Mononuclear cell (primary cell): ENCODE results near the gene PNO1. TPM values are rescaled to one million over a fixed set of nuclear protein-coding genes. Genes with fewer than 3 reads are reported as not detected.
"Not testable (repeated sequence)": the region's sequence is repeated elsewhere in the genome, so short reads cannot be mapped to it uniquely, and the experiment has no call there.

Source experiments
- H3K27me3 ChIP-seq: 2 replicates; pipeline ENCODE4 v1.6.0; 2011; ENCODE audit warnings: low read length, control low read depth; ENCODE audit not compliant: insufficient read depth
- H3K4me1 ChIP-seq: 2 replicates; pipeline ENCODE4 v1.5.1; 2011; ENCODE audit warnings: mild to moderate bottlenecking, low read length, control low read depth; ENCODE audit not compliant: insufficient read depth
- H3K4me3 ChIP-seq: 2 replicates; pipeline ENCODE4 v1.5.1; 2011; ENCODE audit warnings: mild to moderate bottlenecking, low read length, moderate library complexity
- H3K9me3 ChIP-seq: 2 replicates; pipeline ENCODE4 v1.5.1; 2011; ENCODE audit warnings: low read depth, mild to moderate bottlenecking, control low read depth, low read length
- total RNA-seq: library from RNA; depleted of rRNA; stranded (reverse); fragments of >200 nt; gene quantifications from one replicate; pipeline ENCODE4 v1.2.3, GENCODE V29; 2012

The PNO1 gene
- total RNA-seq, 1 donor, result 16.5 TPM

- peaks cover 31% of the 10 kb centered on the region for H3K4me1 ChIP-seq
- not testable (repeated sequence) for H3K9me3 ChIP-seq, H3K4me3 ChIP-seq, H3K27me3 ChIP-seq
Measured at GRCh38 chr2:68175210-68175609, 17.5 kb downstream of the PNO1 start.

- Histone ChIP-seq H3K9me3 (no peaks in the 10 kb centered on the region), H3K4me1 (peaks cover 31% of the 10 kb centered on the region), H3K4me3 (no peak overlapping the region), H3K27me3 (no peaks in the 10 kb centered on the region)
Measured at GRCh38 chr2:68176657-68177056, 19.0 kb downstream of the PNO1 start.

- no peak overlapping the region for H3K4me3 ChIP-seq
- no peaks in the 10 kb centered on the region for H3K27me3 ChIP-seq
- no peaks in the 10 kb centered on the region for H3K9me3 ChIP-seq
- H3K4me1 ChIP-seq, result peaks cover 31% of the 10 kb centered on the region
Measured at GRCh38 chr2:68177541-68177940, 19.9 kb downstream of the PNO1 start.

GRCh38 chr2:68178432-68178831 lies 20.7 kb downstream of the PNO1 start:
- Histone ChIP-seq H3K27me3 (no peaks in the 10 kb centered on the region), H3K9me3 (no peaks in the 10 kb centered on the region), H3K4me3 (no peak overlapping the region), H3K4me1 (peaks cover 24% of the 10 kb centered on the region)

- no peaks in the 10 kb centered on the region for H3K9me3 ChIP-seq
- H3K4me1 ChIP-seq, result peaks cover 17% of the 10 kb centered on the region
- no peaks in the 10 kb centered on the region for H3K27me3 ChIP-seq
- H3K4me3 ChIP-seq, result no peak overlapping the region
Measured at GRCh38 chr2:68178954-68179627, 21.4 kb downstream of the PNO1 start.

- Histone ChIP-seq H3K27me3 (no peaks in the 10 kb centered on the region), H3K4me1 (no peaks in the 10 kb centered on the region), H3K9me3 (no peaks in the 10 kb centered on the region), H3K4me3 (no peak overlapping the region)
Measured at GRCh38 chr2:68182902-68183301, 25.2 kb downstream of the PNO1 start.

GRCh38 chr2:68185541-68186164 lies 28.0 kb downstream of the PNO1 start:
- H3K9me3 ChIP-seq, result no peaks in the 10 kb centered on the region

GRCh38 chr2:68187329-68187728 lies 29.6 kb downstream of the PNO1 start:
- Histone ChIP-seq H3K4me1 (peaks cover 8% of the 10 kb centered on the region), H3K27me3 (no peaks in the 10 kb centered on the region), H3K9me3 (no peaks in the 10 kb centered on the region), H3K4me3 (no peak overlapping the region)

More at GRCh38 chr2:68185541-68186164, 28.0 kb downstream of the PNO1 start:
- peaks cover 8% of the 10 kb centered on the region for H3K4me1 ChIP-seq
- no peak overlapping the region for H3K4me3 ChIP-seq
- no peaks in the 10 kb centered on the region for H3K27me3 ChIP-seq

- Histone ChIP-seq H3K4me3 (no peak overlapping the region), H3K27me3 (no peaks in the 10 kb centered on the region), H3K4me1 (peaks cover 8% of the 10 kb centered on the region), H3K9me3 (no peaks in the 10 kb centered on the region)
Measured at GRCh38 chr2:68188831-68189230, 31.1 kb downstream of the PNO1 start.

- peaks cover 8% of the 10 kb centered on the region for H3K4me1 ChIP-seq
- no peaks in the 10 kb centered on the region for H3K9me3 ChIP-seq
- H3K27me3 ChIP-seq, result no peaks in the 10 kb centered on the region
- H3K4me3 ChIP-seq, result no peak overlapping the region
Measured at GRCh38 chr2:68189991-68190784, 32.5 kb downstream of the PNO1 start.

GRCh38 chr2:68190991-68191731 lies 33.5 kb downstream of the PNO1 start:
- H3K9me3 ChIP-seq, result no peaks in the 10 kb centered on the region
- no peak overlapping the region for H3K4me3 ChIP-seq
- H3K4me1 ChIP-seq, result peaks cover 8% of the 10 kb centered on the region
- H3K27me3 ChIP-seq, result no peaks in the 10 kb centered on the region

GRCh38 chr2:68193144-68193543 lies 35.5 kb downstream of the PNO1 start:
- Histone ChIP-seq H3K4me3 (no peak overlapping the region), H3K4me1 (peaks cover 8% of the 10 kb centered on the region), H3K9me3 (no peaks in the 10 kb centered on the region), H3K27me3 (no peaks in the 10 kb centered on the region)

- Histone ChIP-seq H3K9me3 (no peaks in the 10 kb centered on the region), H3K27me3 (no peaks in the 10 kb centered on the region), H3K4me3 (no peak overlapping the region), H3K4me1 (peaks cover 6% of the 10 kb centered on the region)
Measured at GRCh38 chr2:68193787-68194372, 36.2 kb downstream of the PNO1 start.

GRCh38 chr2:68195096-68195495 lies 37.4 kb downstream of the PNO1 start:
- H3K4me1 ChIP-seq, result no peaks in the 10 kb centered on the region
- H3K27me3 ChIP-seq, result no peaks in the 10 kb centered on the region
- H3K4me3 ChIP-seq, result no peak overlapping the region
- no peaks in the 10 kb centered on the region for H3K9me3 ChIP-seq
